ENCODE data around the gene TMEM43.

TMEM43 gene

GRCh38 chr3:14123308-14124222 lies 1.3 kb upstream of the TMEM43 start:
- no peak for DNase-seq

- no peak for DNase-seq
These were observed 633 bp upstream of the TMEM43 start for GRCh38 chr3:14124223-14124614.

- DNase-seq = no peak
These were observed 553 bp downstream of the TMEM43 start for GRCh38 chr3:14125193-14126016.

GRCh38 chr3:14126017-14126886 lies 1.4 kb downstream of the TMEM43 start:
- no peak for DNase-seq

- DNase-seq = no peak
These were observed 2.1 kb downstream of the TMEM43 start for GRCh38 chr3:14126887-14127505.

- no peak for DNase-seq
These were observed 2.8 kb downstream of the TMEM43 start for GRCh38 chr3:14127516-14128161.

- no peak for DNase-seq
These were observed 3.9 kb downstream of the TMEM43 start for GRCh38 chr3:14128724-14129123.

GRCh38 chr3:14129296-14129695 lies 4.4 kb downstream of the TMEM43 start:
- DNase-seq = no peak

- DNase-seq = no peak
These were observed 5.4 kb downstream of the TMEM43 start for GRCh38 chr3:14130230-14130629.

- DNase-seq = no peak
These were observed 5.9 kb downstream of the TMEM43 start for GRCh38 chr3:14130707-14131106.

GRCh38 chr3:14131134-14131533 lies 6.3 kb downstream of the TMEM43 start:
- DNase-seq = no peak

- DNase-seq = no peak
These were observed 7.3 kb downstream of the TMEM43 start for GRCh38 chr3:14132120-14132519.

- no peak for DNase-seq
These were observed 7.8 kb downstream of the TMEM43 start for GRCh38 chr3:14132689-14133088.

- no peak for DNase-seq
These were observed 8.4 kb downstream of the TMEM43 start for GRCh38 chr3:14133188-14133800.

GRCh38 chr3:14133876-14134275 lies 9.0 kb downstream of the TMEM43 start:
- DNase-seq = no peak

- DNase-seq = no peak
These were observed 9.4 kb downstream of the TMEM43 start for GRCh38 chr3:14134291-14134690.

- no peak for DNase-seq
These were observed 10.7 kb downstream of the TMEM43 start for GRCh38 chr3:14135581-14135980.

- no peak for DNase-seq
These were observed 12.2 kb downstream of the TMEM43 start for GRCh38 chr3:14137004-14137403.

- no peak for DNase-seq
These were observed 12.6 kb downstream of the TMEM43 start for GRCh38 chr3:14137445-14137844.

- DNase-seq = no peak
These were observed 13.4 kb downstream of the TMEM43 start for GRCh38 chr3:14138109-14138877.

All from retina (tissue), 1 donor.